ENCODE measurements around the gene DCLRE1B.

Gene DCLRE1B

GRCh38 chr1:113930499-113931161 lies 25.5 kb downstream of the DCLRE1B start (continued):
- TF ChIP-seq, protein P1, sequence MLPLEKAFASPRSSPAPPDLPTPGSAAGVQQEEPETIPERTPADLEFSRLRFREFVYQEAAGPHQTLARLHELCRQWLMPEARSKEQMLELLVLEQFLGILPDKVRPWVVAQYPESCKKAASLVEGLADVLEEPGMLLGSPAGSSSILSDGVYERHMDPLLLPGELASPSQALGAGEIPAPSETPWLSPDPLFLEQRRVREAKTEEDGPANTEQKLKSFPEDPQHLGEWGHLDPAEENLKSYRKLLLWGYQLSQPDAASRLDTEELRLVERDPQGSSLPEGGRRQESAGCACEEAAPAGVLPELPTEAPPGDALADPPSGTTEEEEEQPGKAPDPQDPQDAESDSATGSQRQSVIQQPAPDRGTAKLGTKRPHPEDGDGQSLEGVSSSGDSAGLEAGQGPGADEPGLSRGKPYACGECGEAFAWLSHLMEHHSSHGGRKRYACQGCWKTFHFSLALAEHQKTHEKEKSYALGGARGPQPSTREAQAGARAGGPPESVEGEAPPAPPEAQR (tag by site-specific recombination; IDR thresholded peaks at IDR 0.05) = no peak
- TF ChIP-seq MZF1 (tag by site-specific recombination; IDR thresholded peaks at IDR 0.05; ENCODE audit: borderline replicate concordance) (peak; percentile 67; the same call in 1 of the 2 replicates), ZNF155 (tag by site-specific recombination; IDR thresholded peaks at IDR 0.05) (no peak), ZNF184 (tag by site-specific recombination; IDR thresholded peaks at IDR 0.05) (no peak), ZNF18 (tag by site-specific recombination; IDR thresholded peaks at IDR 0.05) (no peak), ZNF664 (tag by site-specific recombination; IDR thresholded peaks at IDR 0.05) (no peak), ZNF707 (tag by site-specific recombination; IDR thresholded peaks at IDR 0.05) (no peak), YY1 (tag by site-specific recombination; IDR thresholded peaks at IDR 0.05) (no peak), PRDM1 (tag by site-specific recombination; IDR thresholded peaks at IDR 0.05) (peak; percentile 96), ZNF777 (tag by site-specific recombination; IDR thresholded peaks at IDR 0.05; ENCODE audit: borderline replicate concordance) (no peak), ZSCAN16 (tag by site-specific recombination; IDR thresholded peaks at IDR 0.05) (no peak), ZNF214 (tag by site-specific recombination; IDR thresholded peaks at IDR 0.05; ENCODE audit: borderline replicate concordance) (no peak), SALL2 (tag by site-specific recombination; IDR thresholded peaks at IDR 0.05; ENCODE audit: borderline replicate concordance) (no peak), ZNF629 (tag by site-specific recombination; IDR thresholded peaks at IDR 0.05) (no peak)
- TF ChIP-seq, protein P2, sequence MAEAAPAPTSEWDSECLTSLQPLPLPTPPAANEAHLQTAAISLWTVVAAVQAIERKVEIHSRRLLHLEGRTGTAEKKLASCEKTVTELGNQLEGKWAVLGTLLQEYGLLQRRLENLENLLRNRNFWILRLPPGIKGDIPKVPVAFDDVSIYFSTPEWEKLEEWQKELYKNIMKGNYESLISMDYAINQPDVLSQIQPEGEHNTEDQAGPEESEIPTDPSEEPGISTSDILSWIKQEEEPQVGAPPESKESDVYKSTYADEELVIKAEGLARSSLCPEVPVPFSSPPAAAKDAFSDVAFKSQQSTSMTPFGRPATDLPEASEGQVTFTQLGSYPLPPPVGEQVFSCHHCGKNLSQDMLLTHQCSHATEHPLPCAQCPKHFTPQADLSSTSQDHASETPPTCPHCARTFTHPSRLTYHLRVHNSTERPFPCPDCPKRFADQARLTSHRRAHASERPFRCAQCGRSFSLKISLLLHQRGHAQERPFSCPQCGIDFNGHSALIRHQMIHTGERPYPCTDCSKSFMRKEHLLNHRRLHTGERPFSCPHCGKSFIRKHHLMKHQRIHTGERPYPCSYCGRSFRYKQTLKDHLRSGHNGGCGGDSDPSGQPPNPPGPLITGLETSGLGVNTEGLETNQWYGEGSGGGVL (tag by site-specific recombination; IDR thresholded peaks at IDR 0.05) = peak; percentile 89
- TF ChIP-seq, protein P3, sequence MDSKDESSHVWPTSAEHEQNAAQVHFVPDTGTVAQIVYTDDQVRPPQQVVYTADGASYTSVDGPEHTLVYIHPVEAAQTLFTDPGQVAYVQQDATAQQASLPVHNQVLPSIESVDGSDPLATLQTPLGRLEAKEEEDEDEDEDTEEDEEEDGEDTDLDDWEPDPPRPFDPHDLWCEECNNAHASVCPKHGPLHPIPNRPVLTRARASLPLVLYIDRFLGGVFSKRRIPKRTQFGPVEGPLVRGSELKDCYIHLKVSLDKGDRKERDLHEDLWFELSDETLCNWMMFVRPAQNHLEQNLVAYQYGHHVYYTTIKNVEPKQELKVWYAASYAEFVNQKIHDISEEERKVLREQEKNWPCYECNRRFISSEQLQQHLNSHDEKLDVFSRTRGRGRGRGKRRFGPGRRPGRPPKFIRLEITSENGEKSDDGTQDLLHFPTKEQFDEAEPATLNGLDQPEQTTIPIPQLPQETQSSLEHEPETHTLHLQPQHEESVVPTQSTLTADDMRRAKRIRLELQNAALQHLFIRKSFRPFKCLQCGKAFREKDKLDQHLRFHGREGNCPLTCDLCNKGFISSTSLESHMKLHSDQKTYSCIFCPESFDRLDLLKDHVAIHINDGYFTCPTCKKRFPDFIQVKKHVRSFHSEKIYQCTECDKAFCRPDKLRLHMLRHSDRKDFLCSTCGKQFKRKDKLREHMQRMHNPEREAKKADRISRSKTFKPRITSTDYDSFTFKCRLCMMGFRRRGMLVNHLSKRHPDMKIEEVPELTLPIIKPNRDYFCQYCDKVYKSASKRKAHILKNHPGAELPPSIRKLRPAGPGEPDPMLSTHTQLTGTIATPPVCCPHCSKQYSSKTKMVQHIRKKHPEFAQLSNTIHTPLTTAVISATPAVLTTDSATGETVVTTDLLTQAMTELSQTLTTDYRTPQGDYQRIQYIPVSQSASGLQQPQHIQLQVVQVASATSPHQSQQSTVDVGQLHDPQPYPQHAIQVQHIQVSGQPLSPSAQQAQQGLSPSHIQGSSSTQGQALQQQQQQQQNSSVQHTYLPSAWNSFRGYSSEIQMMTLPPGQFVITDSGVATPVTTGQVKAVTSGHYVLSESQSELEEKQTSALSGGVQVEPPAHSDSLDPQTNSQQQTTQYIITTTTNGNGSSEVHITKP (tag by site-specific recombination; IDR thresholded peaks at IDR 0.05) = peak; percentile 98
- TF ChIP-seq, protein P4, sequence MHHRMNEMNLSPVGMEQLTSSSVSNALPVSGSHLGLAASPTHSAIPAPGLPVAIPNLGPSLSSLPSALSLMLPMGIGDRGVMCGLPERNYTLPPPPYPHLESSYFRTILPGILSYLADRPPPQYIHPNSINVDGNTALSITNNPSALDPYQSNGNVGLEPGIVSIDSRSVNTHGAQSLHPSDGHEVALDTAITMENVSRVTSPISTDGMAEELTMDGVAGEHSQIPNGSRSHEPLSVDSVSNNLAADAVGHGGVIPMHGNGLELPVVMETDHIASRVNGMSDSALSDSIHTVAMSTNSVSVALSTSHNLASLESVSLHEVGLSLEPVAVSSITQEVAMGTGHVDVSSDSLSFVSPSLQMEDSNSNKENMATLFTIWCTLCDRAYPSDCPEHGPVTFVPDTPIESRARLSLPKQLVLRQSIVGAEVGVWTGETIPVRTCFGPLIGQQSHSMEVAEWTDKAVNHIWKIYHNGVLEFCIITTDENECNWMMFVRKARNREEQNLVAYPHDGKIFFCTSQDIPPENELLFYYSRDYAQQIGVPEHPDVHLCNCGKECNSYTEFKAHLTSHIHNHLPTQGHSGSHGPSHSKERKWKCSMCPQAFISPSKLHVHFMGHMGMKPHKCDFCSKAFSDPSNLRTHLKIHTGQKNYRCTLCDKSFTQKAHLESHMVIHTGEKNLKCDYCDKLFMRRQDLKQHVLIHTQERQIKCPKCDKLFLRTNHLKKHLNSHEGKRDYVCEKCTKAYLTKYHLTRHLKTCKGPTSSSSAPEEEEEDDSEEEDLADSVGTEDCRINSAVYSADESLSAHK (tag by site-specific recombination; IDR thresholded peaks at IDR 0.05) = no peak
- TF ChIP-seq, protein P5, sequence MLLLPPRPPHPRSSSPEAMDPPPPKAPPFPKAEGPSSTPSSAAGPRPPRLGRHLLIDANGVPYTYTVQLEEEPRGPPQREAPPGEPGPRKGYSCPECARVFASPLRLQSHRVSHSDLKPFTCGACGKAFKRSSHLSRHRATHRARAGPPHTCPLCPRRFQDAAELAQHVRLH (tag by site-specific recombination; IDR thresholded peaks at IDR 0.05) = no peak

Measured in HEK293 (cell line).